HG03521 (cell line): ENCODE data around the gene MED12L.
A peak's percentile ranks its signal among the peaks of the same experiment; 100 is the strongest.

ENCODE experiments used
- ATAC-seq: cut with Tn5 transposase; IDR thresholded peaks from one replicate; pipeline ENCODE4 v1.9.1; 2021; ENCODE audit warnings: mild to moderate bottlenecking, moderate library complexity; ENCODE audit not compliant: unreplicated experiment

The MED12L gene

DNA sequence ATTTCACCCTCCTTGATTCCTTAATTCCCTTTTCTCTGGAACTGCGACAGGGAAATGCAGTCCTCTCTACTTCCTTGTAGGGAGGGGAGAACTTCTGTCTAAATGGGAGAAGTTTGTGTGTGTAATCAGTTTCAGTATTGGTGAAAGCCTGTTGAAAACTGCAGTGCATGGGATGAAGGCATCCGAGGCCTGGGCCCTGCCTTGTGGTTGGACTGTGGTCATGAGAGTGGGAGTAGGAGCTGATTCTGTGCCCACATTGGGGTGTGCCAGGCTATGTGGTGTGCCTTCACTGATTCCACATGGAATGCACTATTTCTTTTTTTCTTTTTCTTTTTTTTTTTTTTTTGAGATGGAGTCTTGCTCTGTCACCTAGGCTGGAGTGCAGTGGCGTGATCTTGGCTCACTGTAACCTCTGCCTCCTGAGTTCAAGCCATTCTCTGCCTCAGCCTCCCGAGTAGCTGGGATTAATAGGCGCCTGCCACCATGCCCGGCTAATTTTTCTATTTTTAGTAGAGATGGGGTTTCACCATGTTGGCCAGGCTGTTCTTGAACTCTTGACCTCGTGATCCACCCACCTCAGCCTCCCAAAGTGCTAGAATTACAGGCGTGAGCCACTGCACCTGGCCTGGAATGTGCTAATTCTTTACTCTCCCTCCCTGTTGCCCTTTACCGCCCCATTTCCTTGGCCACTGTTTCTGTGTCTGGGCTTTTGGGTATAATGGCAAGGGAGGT, 84.7 kb downstream of the MED12L start:
- peak; percentile 12 for ATAC-seq

DNA sequence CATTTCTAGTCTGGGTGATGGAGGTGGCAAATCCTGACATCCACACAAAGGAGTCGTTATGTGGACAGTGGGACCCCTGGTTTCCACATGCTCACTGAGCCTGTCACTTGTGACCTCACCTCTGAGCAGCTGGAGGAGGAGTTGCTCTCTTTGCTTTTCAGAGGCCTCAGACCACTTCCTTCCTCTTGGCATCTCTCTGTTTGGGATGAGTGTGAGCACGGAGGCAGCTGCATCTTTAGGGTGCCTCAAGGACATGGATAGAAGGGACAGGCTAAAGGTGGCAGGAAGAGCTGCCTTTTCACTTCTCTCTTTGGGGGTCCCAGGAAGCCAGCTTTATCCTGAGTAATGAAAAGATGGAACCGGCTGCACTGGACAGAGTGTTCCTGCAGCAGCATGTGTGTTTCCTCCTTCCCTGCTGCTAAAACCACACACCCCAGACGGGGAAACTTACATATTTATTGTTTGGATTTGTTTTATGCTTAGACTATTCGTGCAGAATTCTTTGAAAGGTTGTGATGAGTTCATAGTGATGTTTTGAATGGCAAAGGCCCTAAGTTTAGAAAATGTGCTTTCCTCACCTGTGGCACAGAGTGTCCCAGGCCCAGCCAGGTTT, 85.8 kb downstream of the MED12L start:
- ATAC-seq: peak; percentile 49

- no peak for ATAC-seq
Measured at GRCh38 chr3:151174351-151174750, 88.9 kb downstream of the MED12L start.

DNA sequence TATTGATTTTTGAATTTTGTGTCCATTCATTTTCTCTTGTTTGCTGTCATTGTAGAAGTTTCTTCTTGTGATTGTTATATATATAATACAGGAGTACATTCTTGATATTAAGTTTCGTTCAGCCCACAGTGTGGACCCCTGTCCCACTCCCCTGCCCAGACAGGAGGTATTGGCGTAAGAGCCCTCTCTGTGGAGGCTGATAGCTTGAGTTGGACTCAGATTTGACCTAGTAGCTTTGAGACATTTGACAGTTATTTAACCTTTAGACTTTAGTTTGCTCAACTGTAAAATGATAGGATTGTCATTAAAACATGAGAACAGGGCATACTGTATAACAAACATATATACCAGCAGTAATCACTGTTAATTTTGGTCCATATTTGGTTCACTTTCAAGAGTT, 90.5 kb downstream of the MED12L start:
- no peak for ATAC-seq

DNA sequence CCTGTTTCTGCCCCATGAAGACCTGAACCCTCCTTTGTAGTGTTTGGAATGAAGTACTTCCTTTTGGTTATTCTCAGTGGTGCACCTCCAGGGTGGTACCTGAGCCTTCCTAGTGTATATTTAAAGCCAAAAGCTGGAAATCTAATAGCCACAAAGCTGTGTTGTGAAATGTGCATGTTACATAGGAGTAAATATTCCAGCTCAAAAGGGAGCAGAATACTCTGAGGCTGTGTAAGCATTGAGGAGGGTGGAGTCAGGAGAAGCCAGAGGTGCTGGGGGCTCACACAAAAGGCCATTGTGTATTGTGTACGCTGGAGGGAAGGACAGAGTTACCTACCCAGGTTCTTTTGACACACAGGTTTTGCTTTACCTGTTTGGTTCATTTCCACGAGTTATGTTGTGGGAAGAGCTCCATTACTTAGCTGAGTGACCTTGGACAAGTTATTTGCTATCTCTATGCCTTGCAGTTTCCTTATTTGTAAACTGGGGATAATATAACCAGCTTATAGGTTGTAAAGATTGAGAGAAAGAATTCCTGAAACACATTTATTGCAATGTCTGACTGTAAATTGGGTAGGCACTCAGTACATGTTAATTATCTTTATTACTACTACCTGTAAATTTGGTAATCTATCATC, 92.9 kb downstream of the MED12L start:
- no peak for ATAC-seq

- no peak for ATAC-seq
Measured at GRCh38 chr3:151182349-151183079, 97.0 kb downstream of the MED12L start.

DNA sequence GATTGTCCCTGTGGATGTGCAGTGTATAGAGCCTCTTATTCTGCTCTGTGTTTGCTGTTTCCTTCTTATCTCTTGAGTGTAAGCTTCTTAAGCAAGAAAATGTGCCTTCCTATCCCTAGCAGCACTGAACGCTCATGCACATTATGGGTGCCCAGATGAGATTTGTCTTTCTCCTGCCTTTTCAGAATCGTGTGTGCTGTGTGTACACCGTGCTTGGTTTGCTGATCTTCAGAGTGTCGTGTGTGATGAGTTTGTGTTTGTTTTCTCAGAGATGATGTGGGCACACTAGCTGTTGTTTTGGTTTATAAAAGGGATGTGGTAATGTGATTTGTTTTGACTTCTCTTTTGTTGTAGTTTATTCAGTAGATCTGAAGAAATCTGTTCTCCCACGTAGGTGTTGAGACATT, 97.8 kb downstream of the MED12L start:
- ATAC-seq: no peak

- ATAC-seq: no peak
Measured at GRCh38 chr3:151191095-151191494, 105.6 kb downstream of the MED12L start.

DNA sequence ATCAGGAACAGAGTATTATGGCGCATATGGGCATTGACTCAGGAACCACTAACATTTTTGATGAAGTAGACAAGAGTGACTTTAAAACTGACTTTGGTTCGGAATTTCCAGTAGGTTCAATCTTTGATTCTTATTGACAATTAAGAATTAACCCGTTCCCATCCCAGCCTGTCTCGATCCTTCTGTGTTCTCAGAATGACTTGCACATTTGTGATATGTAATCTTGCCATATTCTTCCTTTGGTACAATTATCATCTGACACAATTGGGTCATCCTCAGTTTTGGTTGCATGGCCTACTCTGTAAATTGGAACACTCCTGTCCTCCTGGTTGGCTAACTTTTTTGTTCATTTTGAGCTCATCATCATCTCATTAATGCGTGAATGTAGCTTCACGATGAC, 107.1 kb downstream of the MED12L start:
- no peak for ATAC-seq

- no peak for ATAC-seq
Measured at GRCh38 chr3:151195826-151196225, 110.4 kb downstream of the MED12L start.

- ATAC-seq: no peak
Measured at GRCh38 chr3:151196434-151196833, 111.0 kb downstream of the MED12L start.

DNA sequence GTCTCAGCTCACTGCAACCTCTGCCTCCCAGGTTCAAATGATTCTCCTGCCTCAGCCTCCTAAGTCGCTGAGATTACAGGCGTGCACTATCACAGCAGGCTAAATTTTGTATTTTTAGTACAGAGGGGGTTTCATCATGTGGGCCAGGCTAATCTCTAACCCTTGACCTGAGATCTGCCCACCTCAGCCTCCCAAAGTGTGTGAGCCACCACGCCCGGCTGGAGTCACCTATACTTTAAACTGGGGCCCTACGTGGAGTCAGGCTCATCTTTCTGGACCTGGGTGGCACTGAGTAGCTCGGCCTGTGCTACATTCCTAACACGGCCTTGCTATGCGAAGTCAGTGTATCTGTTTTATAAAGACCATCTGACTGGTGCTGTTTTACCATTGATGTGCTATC, 111.8 kb downstream of the MED12L start:
- no peak for ATAC-seq

GRCh38 chr3:151197981-151198767, 112.7 kb downstream of the MED12L start:
- no peak for ATAC-seq

DNA sequence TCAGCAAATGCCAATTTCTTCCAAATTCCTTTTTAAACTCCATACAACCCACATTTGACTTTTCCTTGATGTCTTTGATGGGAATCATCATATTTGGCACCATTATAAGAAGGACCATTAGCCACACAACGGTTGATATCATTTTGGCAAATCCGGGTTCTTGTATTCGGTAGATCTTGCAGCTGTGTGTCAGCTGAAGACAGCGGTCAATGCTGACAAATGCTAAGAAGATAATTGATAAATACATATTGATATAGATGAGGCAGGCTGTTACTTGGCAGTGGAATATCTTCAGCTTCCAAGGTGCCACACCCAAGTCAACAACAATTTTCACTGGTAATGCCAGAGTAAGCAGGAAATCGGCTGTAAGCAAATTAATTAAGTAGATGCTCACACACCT, 113.4 kb downstream of the MED12L start:
- ATAC-seq: no peak

- no peak for ATAC-seq
Measured at GRCh38 chr3:151199554-151200438, 114.3 kb downstream of the MED12L start.

GRCh38 chr3:151200586-151200985, 115.1 kb downstream of the MED12L start:
- no peak for ATAC-seq

DNA sequence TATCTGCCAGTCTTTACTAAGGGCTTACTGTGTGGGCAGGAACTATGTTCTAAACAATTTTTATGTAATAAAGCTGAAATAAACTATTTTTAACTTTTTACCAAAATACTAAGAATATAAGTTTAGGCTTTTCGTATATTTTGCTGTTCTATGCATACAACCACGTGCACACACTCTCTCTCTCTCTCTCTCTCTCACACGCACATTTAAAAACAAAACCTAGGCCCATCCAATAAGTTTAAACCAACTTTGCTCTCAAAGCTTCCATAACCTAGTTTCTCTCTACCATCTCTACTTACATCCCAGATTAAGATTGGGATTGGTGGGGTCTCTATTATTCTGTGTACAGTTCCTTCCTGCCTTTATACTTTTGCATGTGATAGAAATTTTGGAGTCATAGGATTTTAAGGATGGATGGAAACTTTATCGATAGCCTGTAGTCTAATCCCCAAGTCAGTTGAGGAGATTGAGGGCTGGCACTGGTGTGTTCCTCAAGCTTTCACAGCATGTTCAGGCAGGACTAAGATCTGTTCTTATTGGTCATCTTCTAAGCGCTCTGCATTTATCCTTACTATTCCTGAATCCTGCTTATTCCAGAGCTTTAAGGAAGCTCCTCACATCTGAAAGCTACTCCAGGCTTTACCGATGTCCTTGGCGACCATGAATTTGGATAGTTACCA, 115.7 kb downstream of the MED12L start:
- no peak for ATAC-seq

DNA sequence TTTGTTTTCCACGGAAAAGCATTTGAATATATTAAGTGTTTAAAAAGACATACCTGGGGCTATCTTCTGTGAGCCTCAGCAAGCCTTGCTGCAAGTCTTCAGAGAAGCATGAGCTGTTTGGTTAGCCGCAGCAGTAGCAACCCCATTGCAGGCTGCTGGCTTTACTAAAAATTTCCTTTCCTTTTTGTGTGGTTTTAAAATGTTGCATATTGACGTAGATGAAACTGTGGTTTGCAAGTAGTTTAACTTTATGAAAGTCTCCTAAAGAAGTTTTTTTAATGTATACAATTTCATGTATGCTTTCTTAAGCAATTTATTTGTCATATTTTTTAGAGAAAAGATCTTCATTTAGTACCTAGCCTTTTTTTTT, 117.6 kb downstream of the MED12L start, which contains the start of gene GPR171:
TSS of gene GPR171 (minus strand) at position 166 of the 370 bp plus-strand sequence. CDS start 3,830 bp downstream, outside the sequence.
- peak; percentile 94 for ATAC-seq
